Pancreas (tissue), 10 donors: ENCODE data around the gene INPP4B. TPM values are rescaled to one million over a fixed set of nuclear protein-coding genes. Genes with fewer than 3 reads are reported as not detected.

Experiments used
- ATAC-seq, 4 donors: fragments of 200-7000 bp; cut with Tn5 transposase; one replicate each; pipeline versions ENCODE4 v1.8.0 to v1.9.1; 2020; ENCODE audit warnings: mild to moderate bottlenecking in 4 of 4, moderate library complexity in 4 of 4
- DNase-seq, 6 donors: peaks; one replicate each; pipeline ENCODE4 v3.0.0-alpha.2; 2020
- FAIRE-seq: peaks from 2 replicates; lab custom pipeline; 2012; peaks lifted over from hg19 to GRCh38; lab: Jason Lieb, UNC
- H3K27ac ChIP-seq, 4 donors: fragments of 200-600 bp; sonication (generic); 1 replicate in 3 of 4; 2 replicates in 1 of 4; pipeline versions ENCODE4 v1.5.0 to v1.8.0; 2020
- H3K27me3 ChIP-seq, 4 donors: fragments of 200-600 bp; one replicate each; pipeline ENCODE4 v1.8.0; 2021
- H3K36me3 ChIP-seq, 3 donors: fragments of 200-600 bp; sonication (generic) in 1 of 3; one replicate each; pipeline versions ENCODE4 v1.5.0 to v1.8.0; 2020 to 2021
- H3K4me1 ChIP-seq, 3 donors: fragments of 200-600 bp; one replicate each; pipeline ENCODE4 v1.8.0; 2021
- H3K4me3 ChIP-seq, 4 donors: fragments of 200-600 bp; sonication (generic) in 2 of 4; one replicate each; pipeline versions ENCODE4 v1.5.0 to v1.8.0; 2020 to 2021
- H3K9me3 ChIP-seq, 4 donors: fragments of 200-600 bp; one replicate each; pipeline ENCODE4 v1.8.0; 2021
- CTCF ChIP-seq, 4 donors: fragments of 200-600 bp; sonication (generic) in 3 of 4; IDR thresholded peaks; one replicate each; pipeline versions ENCODE4 v1.5.0 to v1.8.0; 2021; ENCODE audit warnings: antibody characterized with exemption in 4 of 4
- WGBS, 2 donors: extraction: QIAGEN DNeasy Blood & Tissue Kit; methylation state at CpG; one replicate each; pipeline ENCODE4 v1.1.7; 2013; 5-methylcytosine and 5-hydroxymethylcytosine counted together
- intact Hi-C, 3 donors: fragments of 100-400 bp; cut with DNase I; formaldehyde crosslinking; loops; one replicate each; pipeline versions ENCODE4 v1.11.1 to v1.14.2; 2022
- polyA plus RNA-seq, 2 donors: library from polyadenylated mRNA; stranded (reverse); fragments of 200-250 nt; gene quantifications; one replicate each; pipeline ENCODE4 v1.2.3, GENCODE V29; 2013
- total RNA-seq, 6 donors: library from RNA; stranded (reverse); fragmentation: NEBNext Ultra II Directional in 4 of 6; extraction: Animal tissue kit (Norgen Biotek cat#: 25700) in 4 of 6; gene quantifications; one replicate each; pipeline versions ENCODE4 v1.2.1 to v1.2.4, GENCODE V29; 2021 to 2023
- donor health status: healthy with polysubstance abuse.
- donor health status: DM: no; HTN: no; CAD: no; lungs with moderate emphysema.
- donor health status: DM: no; HTN: no; CAD: no.
- donor health status: control.
- donor health status: control.
- donor health status: Bipolar disorder and iron deficiency.
- donor health status: DM: yes; HTN: yes; CAD: no.
- donor health status: DM: no; HTN: no; CAD: no.
- donor health status: DM: no; HTN: no; CAD: no.
- donor health status: DM: yes; HTN: yes; CAD: no.

Gene INPP4B
- total and polyA plus RNA-seq, 8 donors, result 1.2 to 12.9 (median 5.5) TPM

- no peaks in the 10 kb centered on the region for H3K36me3 ChIP-seq
- TF ChIP-seq CTCF (IDR thresholded peaks at IDR 0.05), result no peak
- FAIRE-seq (no peak), ATAC-seq (no peak), DNase-seq (no peak)
- H3K4me1 ChIP-seq, result no peaks in the 10 kb centered on the region
- no peak overlapping the region for H3K27ac ChIP-seq
- H3K9me3 ChIP-seq, result no peaks in the 10 kb centered on the region
- H3K4me3 ChIP-seq, result no peak overlapping the region
- H3K27me3 ChIP-seq, result no peaks in the 10 kb centered on the region
- WGBS, 2 donors, result 67 to 68% methylated on average over 2 of the region's 2 CpGs
- intact Hi-C loops, result no loop called here
These were observed 703.6 kb downstream of the INPP4B start for GRCh38 chr4:142142366-142143054.

GRCh38 chr4:142141224-142141623 is 704.9 kb downstream of the INPP4B start:
- H3K27ac ChIP-seq, result no peak overlapping the region
- no peaks in the 10 kb centered on the region for H3K9me3 ChIP-seq
- no peak overlapping the region for H3K4me3 ChIP-seq
- no peak for ATAC-seq
- intact Hi-C loops, result no loop called here
- FAIRE-seq, result no peak
- no peaks in the 10 kb centered on the region for H3K27me3 ChIP-seq
- H3K4me1 ChIP-seq, result no peaks in the 10 kb centered on the region
- no peak for TF ChIP-seq CTCF (IDR thresholded peaks at IDR 0.05)
- DNase-seq, result no peak
- WGBS, 2 donors, result 69 to 77% methylated on average over 2 of the region's 2 CpGs
- H3K36me3 ChIP-seq, result no peaks in the 10 kb centered on the region

- H3K4me3 ChIP-seq, result no peak overlapping the region
- intact Hi-C loops, result no loop called here
- no peak for DNase-seq
- 11 to 13% methylated on average over 1 of the region's 1 CpG for WGBS, 2 donors
- no peak for FAIRE-seq
- ATAC-seq, result peak; percentile 43 to 79 (median 71)
- no peak for TF ChIP-seq CTCF (IDR thresholded peaks at IDR 0.05)
- H3K27me3 ChIP-seq, result no peaks in the 10 kb centered on the region
- peak overlapping the region in 2 of 4 donors; percentile 39 to 61 for H3K27ac ChIP-seq
- H3K36me3 ChIP-seq, result no peaks in the 10 kb centered on the region
- no peaks in the 10 kb centered on the region for H3K9me3 ChIP-seq
- peaks cover 0 to 14% (median 8%) of the 10 kb centered on the region in 3 donors for H3K4me1 ChIP-seq
These were observed 715.4 kb downstream of the INPP4B start for GRCh38 chr4:142130666-142131065.

- H3K4me3 ChIP-seq, result no peak overlapping the region
- peaks cover 0 to 14% (median 8%) of the 10 kb centered on the region in 3 donors for H3K4me1 ChIP-seq
- TF ChIP-seq CTCF (IDR thresholded peaks at IDR 0.05), result no peak
- H3K27me3 ChIP-seq, result no peaks in the 10 kb centered on the region
- H3K27ac ChIP-seq, result peak overlapping the region in 1 of 4 donors; percentile 39
- no peaks in the 10 kb centered on the region for H3K9me3 ChIP-seq
- intact Hi-C loops, result loop anchor here in 2 of 3 donors (10.0 kb wide), 1 partner anchor 715 kb away; the partner anchor contains the start of gene INPP4B (in 2 of the 2)
- no peak for ATAC-seq
- WGBS, 2 donors, result 78 to 79% methylated on average over 1 of the region's 1 CpG
- no peaks in the 10 kb centered on the region for H3K36me3 ChIP-seq
- no peak for DNase-seq
- no peak for FAIRE-seq
These were observed 716.2 kb downstream of the INPP4B start for GRCh38 chr4:142129931-142130330.

- FAIRE-seq (no peak), DNase-seq (no peak), ATAC-seq (no peak)
- no peak overlapping the region for H3K4me3 ChIP-seq
- intact Hi-C loops, result loop anchor here in 2 of 3 donors (10.0 kb wide), 1 partner anchor 715 kb away; the partner anchor contains the start of gene INPP4B (in 2 of the 2)
- peaks cover 0 to 14% (median 8%) of the 10 kb centered on the region in 3 donors for H3K4me1 ChIP-seq
- H3K36me3 ChIP-seq, result no peaks in the 10 kb centered on the region
- WGBS, 2 donors, result 93 to 95% methylated on average over 3 of the region's 3 CpGs
- H3K9me3 ChIP-seq, result no peaks in the 10 kb centered on the region
- H3K27ac ChIP-seq, result no peak overlapping the region
- TF ChIP-seq CTCF (IDR thresholded peaks at IDR 0.05), result no peak
- no peaks in the 10 kb centered on the region for H3K27me3 ChIP-seq
These were observed 716.6 kb downstream of the INPP4B start for GRCh38 chr4:142129473-142129872.
